PFSK-1 (cell line): ENCODE results near the gene TSPAN14.

Source experiments
- FOXP2 ChIP-seq: optimal IDR thresholded peaks from 2 replicates; pipeline ENCODE3; 2011; ENCODE audit warnings: borderline replicate concordance, control low read depth, inconsistent platforms; ENCODE audit not compliant: insufficient read depth; ENCODE audit errors: extremely low read length, extremely low read depth
- POLR2AphosphoS5 ChIP-seq: IDR thresholded peaks from 2 replicates; pipeline ENCODE4 v1.6.1; 2012; ENCODE audit warnings: low read depth, mild to moderate bottlenecking, control low read depth, low read length, moderate library complexity
- REST ChIP-seq, 2 experiments: IDR thresholded peaks; 2 replicates each; pipeline versions ENCODE4 v1.6.1 to v1.8.0; 2011 to 2012; ENCODE audit warnings: low read depth in 2 of 2, low read length in 2 of 2, control low read depth in 1 of 2, inconsistent platforms in 1 of 2, mild to moderate bottlenecking in 1 of 2, moderate library complexity in 1 of 2; ENCODE audit not compliant: insufficient read depth in 1 of 2
- SIN3A ChIP-seq: IDR thresholded peaks from 2 replicates; pipeline ENCODE4 v1.6.1; 2012; ENCODE audit warnings: mild to moderate bottlenecking, low read length, moderate library complexity, borderline replicate concordance; ENCODE audit not compliant: insufficient read depth
- TAF1 ChIP-seq: IDR thresholded peaks from 2 replicates; pipeline ENCODE4 v1.6.1; 2012; ENCODE audit warnings: low read length, control low read depth, borderline replicate concordance; ENCODE audit not compliant: insufficient read depth

TSPAN14 gene

GRCh38 chr10:80415734-80416478 lies 38.2 kb upstream of the TSPAN14 start:
- TF ChIP-seq SIN3A (no peak), REST (IDR thresholded peaks at IDR 0.05; ENCODE audit: insufficient read depth in 1 of 2, low read depth in 2 of 2, low read length in 2 of 2) (no peak), TAF1 (no peak), FOXP2 (no peak), POLR2AphosphoS5 (no peak)

GRCh38 chr10:80416479-80417098 lies 37.5 kb upstream of the TSPAN14 start:
- TF ChIP-seq TAF1, result no peak
- no peak for TF ChIP-seq FOXP2
- TF ChIP-seq SIN3A, result no peak
- TF ChIP-seq REST (IDR thresholded peaks at IDR 0.05; ENCODE audit: insufficient read depth in 1 of 2, low read depth in 2 of 2, low read length in 2 of 2), result no peak
- no peak for TF ChIP-seq POLR2AphosphoS5

- TF ChIP-seq SIN3A, result no peak
- TF ChIP-seq POLR2AphosphoS5, result no peak
- no peak for TF ChIP-seq TAF1
- no peak for TF ChIP-seq FOXP2
- no peak for TF ChIP-seq REST (IDR thresholded peaks at IDR 0.05; ENCODE audit: insufficient read depth in 1 of 2, low read depth in 2 of 2, low read length in 2 of 2)
Observed at GRCh38 chr10:80421050-80421706, 32.9 kb upstream of the TSPAN14 start.

GRCh38 chr10:80421707-80422536 lies 32.2 kb upstream of the TSPAN14 start:
- TF ChIP-seq FOXP2 (no peak), REST (IDR thresholded peaks at IDR 0.05; ENCODE audit: insufficient read depth in 1 of 2, low read depth in 2 of 2, low read length in 2 of 2) (no peak), TAF1 (no peak), SIN3A (no peak), POLR2AphosphoS5 (no peak)
